NK-92 treated with Interleukin-12 subunit alpha and Interleukin-12 subunit beta, amount 100 ng/mL, for 24 hours (cell line): ENCODE data around the gene ASPG.

Source experiments
- DNase-seq: peaks from one replicate; lab custom pipeline; 2025; lab: John Stamatoyannopoulos, UW

The ASPG gene

GRCh38 chr14:104093366-104094055 lies 8.0 kb downstream of the ASPG start:
- no peak for DNase-seq

GRCh38 chr14:104094056-104094708 lies 8.7 kb downstream of the ASPG start:
- DNase-seq: no peak

GRCh38 chr14:104094709-104095425 lies 9.4 kb downstream of the ASPG start:
- peak; percentile 30 for DNase-seq

GRCh38 chr14:104095426-104096310 lies 10.2 kb downstream of the ASPG start:
- DNase-seq: no peak

GRCh38 chr14:104096318-104096717 lies 10.8 kb downstream of the ASPG start:
- DNase-seq: no peak

- no peak for DNase-seq
Observed at GRCh38 chr14:104096751-104097700, 11.5 kb downstream of the ASPG start.

- DNase-seq: no peak
Observed at GRCh38 chr14:104098272-104099095, 13.0 kb downstream of the ASPG start.

GRCh38 chr14:104099096-104100041 lies 13.9 kb downstream of the ASPG start:
- DNase-seq: no peak

GRCh38 chr14:104100171-104101085 lies 14.9 kb downstream of the ASPG start:
- DNase-seq: no peak

GRCh38 chr14:104101086-104101621 lies 15.7 kb downstream of the ASPG start:
- DNase-seq: no peak

GRCh38 chr14:104101651-104102281 lies 16.3 kb downstream of the ASPG start:
- no peak for DNase-seq

GRCh38 chr14:104102282-104102914 lies 16.9 kb downstream of the ASPG start:
- DNase-seq: no peak

- no peak for DNase-seq
Observed at GRCh38 chr14:104103061-104103445, 17.6 kb downstream of the ASPG start.

GRCh38 chr14:104103446-104104075 lies 18.1 kb downstream of the ASPG start:
- no peak for DNase-seq

GRCh38 chr14:104104076-104104901 lies 18.8 kb downstream of the ASPG start:
- DNase-seq: no peak
